Limb (tissue), 2 donors: ENCODE results near the gene CX3CR1.

Experiments used
- DNase-seq, 2 donors: peaks; one replicate each; pipeline ENCODE4 v3.0.0-alpha.2; 2016; ENCODE audit errors: extremely low spot score in 2 of 2

The CX3CR1 gene

GRCh38 chr3:39291903-39292329, 12.1 kb upstream of the CX3CR1 start:
- peak; percentile 55 to 76 for DNase-seq

- no peak for DNase-seq
Observed at GRCh38 chr3:39290255-39290654, 10.4 kb upstream of the CX3CR1 start.

- no peak for DNase-seq
Observed at GRCh38 chr3:39289107-39289506, 9.3 kb upstream of the CX3CR1 start.

GRCh38 chr3:39288300-39288808, 8.5 kb upstream of the CX3CR1 start:
- DNase-seq = peak; percentile 72 to 86

- no peak for DNase-seq
Observed at GRCh38 chr3:39287216-39288164, 7.7 kb upstream of the CX3CR1 start.

GRCh38 chr3:39286771-39287170, 6.9 kb upstream of the CX3CR1 start:
- no peak for DNase-seq

GRCh38 chr3:39285332-39285731, 5.5 kb upstream of the CX3CR1 start:
- DNase-seq = no peak

- DNase-seq = no peak
Observed at GRCh38 chr3:39284457-39284881, 4.6 kb upstream of the CX3CR1 start.

- no peak for DNase-seq
Observed at GRCh38 chr3:39282057-39282456, 2.2 kb upstream of the CX3CR1 start.

- no peak for DNase-seq
Observed at GRCh38 chr3:39281533-39281932, 1.7 kb upstream of the CX3CR1 start.

- DNase-seq = no peak
Observed at GRCh38 chr3:39280571-39280970, 735 bp upstream of the CX3CR1 start.

- no peak for DNase-seq
Observed at GRCh38 chr3:39278616-39278935, 1.3 kb downstream of the CX3CR1 start.

- no peak for DNase-seq
Observed at GRCh38 chr3:39277893-39278615, 1.8 kb downstream of the CX3CR1 start.

- no peak for DNase-seq
Observed at GRCh38 chr3:39276746-39277145, 3.1 kb downstream of the CX3CR1 start.

GRCh38 chr3:39275963-39276593, 3.8 kb downstream of the CX3CR1 start:
- DNase-seq = no peak

GRCh38 chr3:39275052-39275451, 4.8 kb downstream of the CX3CR1 start:
- no peak for DNase-seq

- DNase-seq = no peak
Observed at GRCh38 chr3:39273119-39273518, 6.7 kb downstream of the CX3CR1 start.

GRCh38 chr3:39272191-39272590, 7.6 kb downstream of the CX3CR1 start:
- no peak for DNase-seq

GRCh38 chr3:39271363-39271914, 8.4 kb downstream of the CX3CR1 start:
- DNase-seq = no peak

GRCh38 chr3:39269528-39269927, 10.3 kb downstream of the CX3CR1 start:
- no peak for DNase-seq

- no peak for DNase-seq
Observed at GRCh38 chr3:39268549-39268900, 11.3 kb downstream of the CX3CR1 start.
